ENCODE measurements around the gene GIGYF2.
"Not testable (repeated sequence)": the region's sequence is repeated elsewhere in the genome, so short reads cannot be mapped to it uniquely, and the experiment has no call there.

The GIGYF2 gene

GRCh38 chr2:232817756-232818155 is 120.6 kb downstream of the GIGYF2 start:
- DNase-seq: no peak

- no peak for DNase-seq
Observed at GRCh38 chr2:232829988-232830387, 132.9 kb downstream of the GIGYF2 start.

DNA sequence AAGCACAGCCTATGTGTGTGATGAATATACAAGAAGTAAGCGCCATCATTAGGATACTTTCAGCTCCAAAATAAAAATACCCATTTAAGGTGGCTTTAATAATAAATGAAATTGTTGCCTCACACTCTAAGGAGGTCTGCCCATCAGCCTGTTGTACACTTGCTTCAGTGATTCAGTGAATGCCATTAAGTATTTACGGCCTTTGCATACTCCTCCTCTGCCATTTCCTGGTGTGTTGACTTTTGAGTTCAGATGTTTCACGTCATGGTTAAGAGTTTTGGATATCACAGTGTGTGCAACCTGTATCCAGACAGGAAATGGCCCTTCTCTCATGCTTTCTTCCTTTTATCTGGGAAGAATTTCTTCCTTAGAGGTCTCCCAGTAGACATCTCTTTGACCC is 134.4 kb downstream of the GIGYF2 start:
- no peak for DNase-seq

DNA sequence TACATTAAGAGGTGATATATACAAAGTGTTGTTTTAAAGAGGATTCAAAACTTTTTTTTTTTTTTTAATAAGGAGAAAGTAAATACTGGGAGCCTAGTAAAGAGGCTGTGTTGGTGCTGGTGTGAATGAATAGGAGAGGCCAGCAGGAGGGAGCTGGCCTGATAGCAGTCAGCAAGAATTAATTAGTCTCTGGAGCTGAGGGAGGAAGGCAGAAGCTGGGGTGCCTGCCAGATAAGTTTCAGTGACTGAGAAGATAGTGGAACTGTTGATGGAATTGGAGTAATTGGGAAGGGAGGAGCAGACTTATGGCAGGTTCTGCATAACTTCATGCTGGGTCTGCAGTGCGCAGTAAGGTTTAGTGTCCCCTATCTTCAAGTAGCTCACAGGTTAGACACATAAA is 136.7 kb downstream of the GIGYF2 start:
- no peak for DNase-seq

GRCh38 chr2:232835687-232836208 is 138.6 kb downstream of the GIGYF2 start:
- no peak for DNase-seq

DNA sequence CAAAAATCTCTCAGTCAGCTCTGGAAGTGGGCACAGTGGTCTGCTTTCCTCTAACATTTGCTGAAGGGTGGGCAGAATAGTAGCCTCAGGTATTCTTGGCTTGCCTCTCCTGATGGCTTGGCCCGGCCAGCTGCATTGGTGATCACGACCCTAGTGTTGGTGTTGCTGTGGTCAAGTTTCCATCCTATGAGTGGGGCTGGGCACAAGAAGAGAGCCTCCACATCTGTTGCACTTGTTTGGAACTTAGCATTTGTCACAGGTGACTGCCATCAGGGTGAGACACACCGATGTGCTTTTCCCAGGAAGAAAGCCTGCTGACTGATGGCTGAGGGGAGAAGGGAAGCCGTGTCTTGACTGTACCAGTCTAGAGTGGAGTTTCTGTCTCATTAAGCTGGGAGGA is 139.8 kb downstream of the GIGYF2 start:
- DNase-seq: no peak

DNA sequence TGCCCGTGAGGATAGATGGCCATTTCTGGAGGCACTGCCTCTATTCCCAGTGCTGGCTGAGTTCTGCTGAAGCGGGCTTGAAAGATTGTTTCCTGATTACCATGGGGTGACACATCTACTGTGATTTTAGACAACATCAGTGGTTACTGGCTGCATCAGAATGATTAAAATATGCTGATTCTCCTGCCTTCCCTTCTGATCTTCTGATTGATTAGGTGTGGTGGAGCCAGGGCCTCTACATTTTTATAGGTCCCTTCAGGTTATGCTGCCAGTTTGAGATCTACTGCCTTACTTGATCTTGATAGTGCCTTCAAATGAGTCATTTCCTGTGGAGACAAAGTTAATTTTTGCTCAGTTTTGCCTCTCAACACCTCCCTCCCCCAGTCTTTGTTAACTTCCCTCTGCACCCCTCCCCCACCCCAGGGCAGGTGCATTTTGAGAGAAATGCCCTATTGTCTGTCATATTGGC is 141.3 kb downstream of the GIGYF2 start:
- peak; percentile 76 for DNase-seq

DNA sequence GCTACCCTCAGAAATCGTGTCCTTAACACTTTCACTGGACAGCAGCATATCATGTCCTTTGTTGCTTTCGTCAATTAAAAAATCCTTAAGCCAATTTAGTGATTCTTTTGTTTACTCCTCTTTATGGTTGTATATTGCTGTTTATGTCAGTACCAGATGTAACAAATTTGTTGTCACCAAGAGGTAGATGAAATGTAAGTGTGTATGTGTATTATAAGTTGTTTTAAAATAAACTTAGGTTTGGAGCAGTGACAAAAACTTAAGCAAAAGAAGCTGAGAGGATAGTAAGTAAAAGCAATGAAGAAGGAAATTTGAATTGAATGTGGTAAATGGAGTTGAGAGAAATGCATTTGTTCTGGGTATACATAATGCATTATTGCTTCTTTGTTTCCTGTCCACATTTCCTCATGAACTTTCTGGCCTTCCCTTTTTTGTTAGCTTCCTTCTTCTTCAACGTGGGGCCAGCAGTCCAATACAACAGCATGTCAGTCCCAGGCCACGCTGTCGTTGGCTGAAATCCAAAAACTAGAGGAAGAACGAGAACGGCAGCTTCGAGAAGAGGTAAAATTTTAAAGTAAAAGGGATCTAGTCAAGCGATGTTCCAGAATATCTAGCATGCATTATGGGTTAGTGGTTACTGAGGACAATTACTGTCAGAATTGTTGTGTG is 142.4 kb downstream of the GIGYF2 start:
- DNase-seq: peak; percentile 5

GRCh38 chr2:232842689-232843088 is 145.6 kb downstream of the GIGYF2 start:
- DNase-seq: no peak

GRCh38 chr2:232843834-232844233 is 146.7 kb downstream of the GIGYF2 start:
- no peak for DNase-seq

- no peak for DNase-seq
Observed at GRCh38 chr2:232846055-232846454, 148.9 kb downstream of the GIGYF2 start.

DNA sequence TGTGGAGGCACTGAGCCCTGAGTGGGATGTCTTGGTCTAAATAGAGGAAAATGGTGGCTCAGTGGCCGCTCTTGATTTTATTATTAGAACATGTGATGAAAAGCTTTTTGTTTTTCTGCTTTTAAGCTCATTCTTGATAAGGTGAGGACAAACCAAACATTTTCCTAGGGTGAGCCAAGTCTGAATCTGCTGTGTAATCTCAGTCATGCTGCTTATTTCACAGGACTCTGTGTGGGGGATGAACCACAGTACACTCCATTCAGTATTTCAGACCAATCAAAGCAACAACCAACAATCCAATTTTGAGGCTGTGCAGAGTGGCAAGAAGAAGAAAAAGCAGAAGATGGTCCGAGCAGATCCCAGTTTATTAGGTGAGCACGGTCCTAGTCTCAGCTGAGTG is 152.9 kb downstream of the GIGYF2 start:
- DNase-seq: no peak

DNA sequence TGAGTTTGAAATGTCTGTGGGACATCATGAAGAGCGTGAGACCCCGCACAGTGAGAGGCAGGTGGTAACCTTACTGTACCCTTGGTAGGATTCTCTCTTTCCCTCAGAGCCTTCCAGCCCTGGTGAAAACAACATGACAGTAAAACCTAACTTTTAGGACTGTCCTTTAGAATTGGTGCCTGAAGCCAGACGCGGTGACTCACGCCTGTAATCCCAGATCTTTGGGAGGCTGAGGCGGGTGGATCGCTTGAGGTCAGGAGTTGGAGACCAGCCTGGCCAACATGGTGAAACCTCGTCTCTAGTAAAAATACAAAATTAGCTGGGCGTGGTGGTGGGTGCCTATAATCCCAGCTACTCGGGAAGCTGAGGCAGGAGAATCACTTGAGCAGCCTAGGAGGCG is 154.9 kb downstream of the GIGYF2 start:
- not testable (repeated sequence) for DNase-seq

DNA sequence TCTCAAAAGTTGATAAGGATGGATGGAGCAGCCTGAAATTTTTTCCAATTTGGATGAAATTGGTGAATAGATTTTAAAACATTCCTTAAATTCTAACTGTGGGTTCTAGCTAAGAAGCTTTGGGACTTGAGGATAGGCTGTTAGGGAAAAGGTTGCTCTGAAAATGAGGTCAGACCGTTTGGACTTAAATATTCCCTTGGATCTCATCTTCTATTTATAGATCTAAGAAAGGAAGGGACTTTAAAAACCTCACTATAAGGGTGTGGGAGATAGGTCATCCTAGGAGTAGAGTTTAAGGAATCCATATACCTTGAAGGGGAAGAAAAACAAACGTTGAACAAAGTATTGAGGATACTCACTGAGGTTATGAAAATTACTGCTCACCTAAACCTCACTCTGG is 155.5 kb downstream of the GIGYF2 start:
- no peak for DNase-seq

DNA sequence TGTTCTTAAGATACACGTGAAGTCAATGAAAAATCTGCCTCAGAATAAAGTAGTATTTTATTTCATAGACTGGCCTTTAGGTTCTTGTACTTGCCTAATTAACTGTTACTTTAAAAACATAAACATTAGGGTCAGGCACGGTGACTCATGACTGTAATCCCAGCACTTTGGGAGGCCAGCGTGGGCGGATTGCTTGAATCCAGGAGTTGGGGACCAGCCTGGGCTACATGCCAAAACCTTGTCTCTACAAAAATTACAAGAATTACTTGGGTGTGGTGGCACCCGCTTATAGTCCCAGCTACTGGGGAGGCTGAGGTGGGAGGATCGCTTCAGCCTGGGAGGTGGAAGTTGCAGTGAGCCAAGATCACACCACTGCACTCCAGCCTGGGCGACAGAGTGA is 157.0 kb downstream of the GIGYF2 start:
- DNase-seq: no peak

GRCh38 chr2:232857158-232857563 is 160.0 kb downstream of the GIGYF2 start:
- DNase-seq: no peak

DNA sequence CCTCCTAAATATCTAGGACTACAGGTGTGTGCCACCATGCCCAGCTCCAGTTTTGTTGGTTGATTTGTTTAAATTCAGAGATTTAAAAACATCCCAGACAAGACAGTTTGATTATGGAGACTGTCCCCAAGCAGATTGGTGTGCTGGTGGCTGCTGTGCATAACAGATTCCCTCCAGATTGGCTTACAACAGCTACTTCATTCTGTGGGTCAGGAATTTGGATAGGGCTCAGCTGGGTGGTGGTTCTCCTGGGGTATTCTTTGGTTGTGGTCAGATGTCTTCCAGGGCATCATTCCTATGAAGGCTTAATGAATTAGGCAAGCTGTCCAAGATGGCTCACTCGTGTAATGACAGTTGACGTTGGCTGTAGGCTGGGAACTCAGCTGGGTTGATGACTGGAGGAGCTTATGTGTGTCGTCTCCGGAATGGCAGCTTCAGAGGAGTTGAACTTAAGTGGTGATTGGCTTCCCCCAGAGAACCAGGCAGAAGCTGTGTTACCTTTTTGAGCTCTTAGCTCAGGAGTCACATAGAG is 162.3 kb downstream of the GIGYF2 start:
- DNase-seq: no peak

DNA sequence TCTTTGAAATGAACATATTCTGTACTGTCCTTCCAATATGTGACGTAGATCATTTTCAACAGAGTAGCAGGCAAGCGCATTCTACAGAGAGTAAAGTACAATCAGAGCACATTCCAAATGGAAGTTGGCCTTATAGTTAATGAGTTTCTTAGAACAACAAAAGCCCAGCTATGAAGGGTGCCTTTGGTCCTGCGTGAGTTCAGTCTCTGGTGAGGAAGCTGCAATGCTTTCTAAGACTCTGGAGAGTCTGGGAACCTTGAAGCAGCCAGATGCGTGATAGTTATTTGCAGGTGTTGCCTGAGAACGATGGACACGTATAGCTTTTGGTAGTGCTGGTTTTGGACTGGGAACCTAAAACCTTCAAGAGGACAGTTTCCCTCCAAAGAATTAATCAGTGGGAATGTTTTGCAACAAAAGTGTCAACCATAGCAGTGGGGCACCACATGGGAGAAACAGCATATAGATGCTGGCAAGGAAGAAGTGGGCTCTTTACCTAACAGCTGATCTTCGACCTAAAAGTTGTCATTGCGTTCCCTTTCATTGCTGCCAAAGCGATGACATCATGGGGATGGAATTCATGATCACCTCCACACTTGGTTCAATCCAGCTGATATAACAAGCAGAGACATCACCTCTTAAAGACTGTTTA is 163.6 kb downstream of the GIGYF2 start:
- no peak for DNase-seq

DNA sequence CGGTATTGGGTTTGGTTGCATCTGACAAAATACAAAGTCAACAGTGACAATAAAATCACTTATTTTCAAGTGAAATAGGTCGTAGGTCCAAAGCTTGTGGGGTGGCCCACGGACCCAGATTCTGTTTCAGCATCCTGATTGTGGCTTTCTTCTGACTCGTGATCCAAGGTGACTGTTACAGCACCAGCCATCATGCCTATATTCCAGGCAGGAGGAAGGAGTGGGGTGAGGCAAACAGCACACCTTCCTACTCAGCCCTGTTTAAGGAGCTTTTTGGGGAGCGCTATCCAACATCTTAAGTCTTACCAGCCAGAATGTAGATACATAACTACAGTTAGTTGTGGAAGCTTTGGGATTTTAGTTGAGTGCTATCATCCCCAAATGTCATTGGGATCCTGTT is 164.2 kb downstream of the GIGYF2 start:
- no peak for DNase-seq

- DNase-seq: no peak
Observed at GRCh38 chr2:232863996-232864395, 166.9 kb downstream of the GIGYF2 start.

DNA sequence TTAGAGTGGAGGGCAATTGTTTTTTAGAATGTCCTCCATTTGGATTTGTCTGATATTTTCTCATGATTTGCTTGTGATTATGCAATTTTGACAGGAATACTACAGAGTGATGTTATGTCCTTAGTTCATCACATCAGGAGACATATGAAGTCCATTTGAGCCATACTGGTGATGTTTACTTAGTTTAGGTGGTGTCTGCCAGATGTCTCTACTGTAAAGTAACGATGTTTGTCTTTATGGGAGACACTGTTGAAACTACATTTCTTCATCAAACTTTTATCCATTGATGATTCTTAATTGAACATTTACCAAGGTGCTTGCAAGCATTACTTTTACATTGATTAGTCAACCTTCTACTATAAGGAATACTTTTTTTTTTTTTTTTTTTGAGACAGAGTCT is 168.0 kb downstream of the GIGYF2 start:
- DNase-seq: no peak

- no peak for DNase-seq
Observed at GRCh38 chr2:232866104-232866503, 169.0 kb downstream of the GIGYF2 start.

DNA sequence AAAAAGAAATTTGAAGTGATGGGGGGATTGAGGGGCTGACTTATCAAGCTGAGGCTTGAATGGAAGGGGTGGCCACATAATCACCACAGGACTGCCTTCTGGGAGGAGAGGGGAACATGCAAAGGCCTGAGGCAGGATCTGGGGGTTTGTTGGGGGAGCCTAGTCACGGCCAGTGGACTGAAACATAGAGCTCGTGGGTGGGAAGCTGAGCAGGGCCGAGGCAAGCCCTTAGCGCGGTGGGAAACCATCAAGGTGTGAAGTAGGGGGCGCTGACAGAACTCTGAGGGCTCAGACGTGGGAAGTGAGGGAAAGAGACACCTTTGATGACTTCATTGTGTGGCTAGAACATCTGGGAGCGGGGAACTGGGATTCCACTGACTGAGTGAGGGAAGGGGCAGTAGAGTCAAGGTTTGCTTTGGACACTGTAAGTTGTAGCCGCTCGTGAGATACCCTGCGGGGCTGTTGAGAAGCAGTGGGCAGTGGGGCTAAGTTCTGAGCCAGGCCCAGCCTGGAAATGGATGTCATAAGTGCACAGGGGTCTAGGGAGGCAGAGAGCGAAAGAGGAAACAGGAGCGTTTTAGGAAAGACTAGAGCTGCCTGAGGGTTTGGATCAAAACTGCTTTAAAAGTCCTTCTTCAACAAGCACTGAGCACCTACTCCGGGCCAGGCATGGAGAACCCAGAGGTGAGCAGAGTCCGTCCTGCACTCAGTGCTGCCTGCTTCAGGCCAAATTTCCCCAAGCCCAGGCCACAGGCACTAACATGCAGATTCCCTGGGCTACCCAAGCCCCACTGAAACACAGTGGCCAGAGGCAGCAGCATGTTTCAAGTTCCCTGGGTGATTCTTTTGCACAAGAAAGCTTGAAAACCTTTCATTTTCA is 172.2 kb downstream of the GIGYF2 start:
- no peak for DNase-seq
